ENCODE data around the gene CPLANE2.

DNA sequence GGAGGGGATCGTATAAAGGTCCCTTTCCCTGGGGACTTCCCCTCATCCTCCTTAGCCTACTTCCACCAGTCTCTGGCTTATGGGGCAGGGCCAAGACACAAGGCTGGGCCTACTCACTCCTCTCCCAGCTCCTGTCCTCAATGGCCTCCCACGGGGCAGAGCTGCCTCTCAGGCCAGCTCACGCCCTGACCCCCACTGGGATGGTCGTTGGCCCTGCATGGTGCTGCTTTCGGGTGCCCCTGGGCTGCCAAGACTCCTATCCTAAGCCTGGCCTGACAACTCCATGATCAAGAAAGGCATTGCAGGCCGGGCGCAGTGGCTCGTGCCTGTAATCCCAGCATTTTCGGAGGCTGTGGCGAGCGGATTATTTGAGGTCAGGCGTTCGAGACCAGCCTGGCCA lies 6.2 kb downstream of the CPLANE2 start:
- TF ChIP-seq, protein P1, sequence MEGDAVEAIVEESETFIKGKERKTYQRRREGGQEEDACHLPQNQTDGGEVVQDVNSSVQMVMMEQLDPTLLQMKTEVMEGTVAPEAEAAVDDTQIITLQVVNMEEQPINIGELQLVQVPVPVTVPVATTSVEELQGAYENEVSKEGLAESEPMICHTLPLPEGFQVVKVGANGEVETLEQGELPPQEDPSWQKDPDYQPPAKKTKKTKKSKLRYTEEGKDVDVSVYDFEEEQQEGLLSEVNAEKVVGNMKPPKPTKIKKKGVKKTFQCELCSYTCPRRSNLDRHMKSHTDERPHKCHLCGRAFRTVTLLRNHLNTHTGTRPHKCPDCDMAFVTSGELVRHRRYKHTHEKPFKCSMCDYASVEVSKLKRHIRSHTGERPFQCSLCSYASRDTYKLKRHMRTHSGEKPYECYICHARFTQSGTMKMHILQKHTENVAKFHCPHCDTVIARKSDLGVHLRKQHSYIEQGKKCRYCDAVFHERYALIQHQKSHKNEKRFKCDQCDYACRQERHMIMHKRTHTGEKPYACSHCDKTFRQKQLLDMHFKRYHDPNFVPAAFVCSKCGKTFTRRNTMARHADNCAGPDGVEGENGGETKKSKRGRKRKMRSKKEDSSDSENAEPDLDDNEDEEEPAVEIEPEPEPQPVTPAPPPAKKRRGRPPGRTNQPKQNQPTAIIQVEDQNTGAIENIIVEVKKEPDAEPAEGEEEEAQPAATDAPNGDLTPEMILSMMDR (IDR thresholded peaks at IDR 0.05; ENCODE audit: low read depth, low read length), result no peak
- no peak for TF ChIP-seq POLR2A (IDR thresholded peaks at IDR 0.05; ENCODE audit: extremely low read depth, insufficient read length)
